GM10847 (cell line): ENCODE data around the gene SBSN.

Source experiments
- POLR2A ChIP-seq: IDR thresholded peaks from 2 replicates; pipeline ENCODE4 v1.6.1; 2011; ENCODE audit not compliant: insufficient read length; ENCODE audit errors: extremely low read depth

Gene SBSN

GRCh38 chr19:35509861-35510625 lies 18.1 kb downstream of the SBSN start:
- no peak for TF ChIP-seq POLR2A

GRCh38 chr19:35509018-35509652 lies 19.0 kb downstream of the SBSN start:
- no peak for TF ChIP-seq POLR2A

- TF ChIP-seq POLR2A: no peak
Measured at GRCh38 chr19:35508129-35508528, 20.0 kb downstream of the SBSN start.

GRCh38 chr19:35507561-35507960 lies 20.6 kb downstream of the SBSN start:
- no peak for TF ChIP-seq POLR2A

- no peak for TF ChIP-seq POLR2A
Measured at GRCh38 chr19:35506011-35506410, 22.1 kb downstream of the SBSN start.

GRCh38 chr19:35502751-35503150 lies 25.4 kb downstream of the SBSN start:
- no peak for TF ChIP-seq POLR2A

- TF ChIP-seq POLR2A: no peak
Measured at GRCh38 chr19:35501684-35502083, 26.4 kb downstream of the SBSN start.

- TF ChIP-seq POLR2A: no peak
Measured at GRCh38 chr19:35500611-35501010, 27.5 kb downstream of the SBSN start.

- TF ChIP-seq POLR2A: no peak
Measured at GRCh38 chr19:35498984-35499527, 29.1 kb downstream of the SBSN start.

- TF ChIP-seq POLR2A: no peak
Measured at GRCh38 chr19:35498220-35498619, 29.9 kb downstream of the SBSN start.

GRCh38 chr19:35497406-35497805 lies 30.7 kb downstream of the SBSN start:
- TF ChIP-seq POLR2A: no peak

- no peak for TF ChIP-seq POLR2A
Measured at GRCh38 chr19:35495107-35496064, 32.7 kb downstream of the SBSN start.

GRCh38 chr19:35493971-35494370 lies 34.1 kb downstream of the SBSN start:
- TF ChIP-seq POLR2A: no peak

GRCh38 chr19:35491836-35492360 lies 36.2 kb downstream of the SBSN start:
- no peak for TF ChIP-seq POLR2A

- TF ChIP-seq POLR2A: no peak
Measured at GRCh38 chr19:35490364-35490763, 37.7 kb downstream of the SBSN start, which contains the start of gene KRTDAP. KRTDAP (minus strand) TSS chr19:35490464; CDS start chr19:35490442, 22 bp downstream.
